Panc1 (cell line): ENCODE data around the gene FAM222B. TPM values are rescaled to one million over a fixed set of nuclear protein-coding genes. Genes with fewer than 3 reads are reported as not detected.
"Not testable (repeated sequence)": the region's sequence is repeated elsewhere in the genome, so short reads cannot be mapped to it uniquely, and the experiment has no call there.

Experiments
- ATAC-seq: fragments of 200-7000 bp; cut with Tn5 transposase; 2 replicates; pipeline ENCODE4 v1.9.1; 2020; ENCODE audit warnings: mild to moderate bottlenecking, moderate library complexity
- BruUV-seq: library from RNA; stranded (reverse); fragments of 400-500 nt; replicated peaks from 2 replicates; lab custom pipeline; 2021; lab: Mats Ljungman, UMichigan
- CTCF ChIA-PET: fragments of 300-600 bp; sonication (Branson Sonifier 250); formaldehyde crosslinking; loops from one replicate; lab custom pipeline; 2022; ENCODE audit warnings: antibody characterized with exemption; lab: Charles Lee
- POLR2A ChIA-PET: fragments of 300-600 bp; sonication (Branson Sonifier 250); formaldehyde crosslinking; loops from one replicate; lab custom pipeline; 2022; ENCODE audit warnings: antibody characterized with exemption; lab: Charles Lee
- DNase-seq: peaks from one replicate; pipeline ENCODE4 v3.0.0-alpha.2; 2010; ENCODE audit warnings: low read depth, low spot score
- H3K27ac ChIP-seq: 2 replicates; pipeline ENCODE4 v1.5.1; 2011; ENCODE audit warnings: mild to moderate bottlenecking, low read length, inconsistent platforms
- H3K27me3 ChIP-seq: fragments of 200-500 bp; sonication (Bioruptor generic); 2 replicates; pipeline ENCODE4 v1.6.0; 2014; ENCODE audit warnings: low read length, inconsistent platforms; ENCODE audit not compliant: control insufficient read depth, insufficient read depth
- H3K36me3 ChIP-seq: fragments of 200-500 bp; sonication (Bioruptor generic); 2 replicates; pipeline ENCODE4 v1.5.1; 2014; ENCODE audit warnings: inconsistent platforms, mild to moderate bottlenecking, low read length, moderate library complexity; ENCODE audit not compliant: control insufficient read depth, insufficient read depth
- H3K4me1 ChIP-seq: 2 replicates; pipeline ENCODE4 v1.5.1; 2011; ENCODE audit warnings: inconsistent platforms, mild to moderate bottlenecking, low read length, moderate library complexity; ENCODE audit not compliant: control insufficient read depth, insufficient read depth
- H3K4me3 ChIP-seq, 2 experiments: 2 replicates each; pipeline ENCODE4 v1.5.1; 2011 to 2012; ENCODE audit warnings: low read depth in 2 of 2, low read length in 2 of 2, mild to moderate bottlenecking in 2 of 2, inconsistent platforms in 1 of 2, moderate library complexity in 1 of 2
- H3K9me3 ChIP-seq: fragments of 200-500 bp; sonication (Bioruptor generic); 2 replicates; pipeline ENCODE4 v1.5.1; 2014; ENCODE audit warnings: low read depth, mild to moderate bottlenecking, inconsistent platforms, low read length, moderate library complexity; ENCODE audit not compliant: control insufficient read depth, insufficient read depth
- POLR2AphosphoS5 ChIP-seq: IDR thresholded peaks from 2 replicates; pipeline ENCODE4 v1.6.1; 2012; ENCODE audit warnings: mild to moderate bottlenecking, low read depth, low read length, moderate library complexity
- SIN3A ChIP-seq: IDR thresholded peaks from 2 replicates; pipeline ENCODE4 v1.6.1; 2012; ENCODE audit warnings: low read depth, mild to moderate bottlenecking, low read length, moderate library complexity, borderline replicate concordance; ENCODE audit not compliant: insufficient read depth
- TCF7L2 ChIP-seq: IDR thresholded peaks from 2 replicates; pipeline ENCODE4 v1.6.1; 2011; ENCODE audit warnings: mild to moderate bottlenecking, low read depth, low read length, inconsistent platforms
- in situ Hi-C: cut with HindIII; loops from 2 replicates; pipeline ENCODE4 v1.10.0; 2016; ENCODE audit warnings: low sequenced_read_pairs, low pct_unique_long_range_greater_than_20kb
- intact Hi-C: fragments of 100-400 bp; cut with micrococcal nuclease; formaldehyde crosslinking; loops from one replicate; pipeline ENCODE4 v1.10.0; 2022; ENCODE audit not compliant: unreplicated experiment
- total RNA-seq: library from RNA; stranded (reverse); gene quantifications from one replicate; pipeline ENCODE4 v1.2.1, GENCODE V29; 2021; ENCODE audit not compliant: unreplicated experiment
- TF ChIP-seq, protein P1 (sequence below): fragments of 450-650 bp; IDR thresholded peaks from 2 replicates; pipeline ENCODE4 v1.5.1; 2017; ENCODE audit warnings: mild to moderate bottlenecking
- TF ChIP-seq, protein P2 (sequence below), 2 experiments: IDR thresholded peaks; 2 replicates each; pipeline ENCODE4 v1.6.1; 2011 to 2012; ENCODE audit warnings: low read depth in 2 of 2, control low read depth in 1 of 2, low read length in 1 of 2, mild to moderate bottlenecking in 1 of 2, moderate library complexity in 1 of 2; ENCODE audit not compliant: insufficient read depth in 1 of 2

Gene FAM222B
- total RNA-seq, 1 experiment from 2014 or later = 38.5 TPM

DNA sequence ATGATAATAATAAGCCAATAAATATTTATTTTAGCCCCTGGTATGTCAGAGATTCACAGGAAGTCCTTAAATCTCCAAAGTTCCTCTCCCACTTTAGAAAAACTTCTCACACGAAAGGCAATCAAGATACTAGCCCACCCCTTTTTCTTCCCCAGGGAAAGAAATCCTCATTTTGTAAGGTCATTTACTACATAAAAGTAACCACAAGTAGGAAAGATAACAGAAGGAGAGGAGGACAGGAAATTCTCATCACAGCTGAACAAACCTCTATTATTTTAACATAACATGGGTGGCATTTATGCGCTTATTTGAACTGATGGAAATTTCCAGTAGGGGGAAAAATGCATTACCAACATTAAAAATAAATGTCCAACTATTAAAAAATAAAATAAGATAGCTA is 3.4 kb downstream of the FAM222B start:
- peaks cover 5% of the 10 kb centered on the region; the same call in 1 of the 2 replicates for H3K4me1 ChIP-seq
- ChIA-PET POLR2A (no interaction called here), CTCF (no interaction called here)
- H3K36me3 ChIP-seq = no peaks in the 10 kb centered on the region; the same call in 1 of the 2 replicates
- no peak overlapping the region for H3K27ac ChIP-seq
- in situ Hi-C loops = no loop called here
- DNase-seq (no peak), ATAC-seq (no peak)
- TF ChIP-seq, protein P1, sequence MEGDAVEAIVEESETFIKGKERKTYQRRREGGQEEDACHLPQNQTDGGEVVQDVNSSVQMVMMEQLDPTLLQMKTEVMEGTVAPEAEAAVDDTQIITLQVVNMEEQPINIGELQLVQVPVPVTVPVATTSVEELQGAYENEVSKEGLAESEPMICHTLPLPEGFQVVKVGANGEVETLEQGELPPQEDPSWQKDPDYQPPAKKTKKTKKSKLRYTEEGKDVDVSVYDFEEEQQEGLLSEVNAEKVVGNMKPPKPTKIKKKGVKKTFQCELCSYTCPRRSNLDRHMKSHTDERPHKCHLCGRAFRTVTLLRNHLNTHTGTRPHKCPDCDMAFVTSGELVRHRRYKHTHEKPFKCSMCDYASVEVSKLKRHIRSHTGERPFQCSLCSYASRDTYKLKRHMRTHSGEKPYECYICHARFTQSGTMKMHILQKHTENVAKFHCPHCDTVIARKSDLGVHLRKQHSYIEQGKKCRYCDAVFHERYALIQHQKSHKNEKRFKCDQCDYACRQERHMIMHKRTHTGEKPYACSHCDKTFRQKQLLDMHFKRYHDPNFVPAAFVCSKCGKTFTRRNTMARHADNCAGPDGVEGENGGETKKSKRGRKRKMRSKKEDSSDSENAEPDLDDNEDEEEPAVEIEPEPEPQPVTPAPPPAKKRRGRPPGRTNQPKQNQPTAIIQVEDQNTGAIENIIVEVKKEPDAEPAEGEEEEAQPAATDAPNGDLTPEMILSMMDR = no peak
- TF ChIP-seq SIN3A (no peak), TCF7L2 (no peak), POLR2AphosphoS5 (no peak)
- TF ChIP-seq, protein P2, sequence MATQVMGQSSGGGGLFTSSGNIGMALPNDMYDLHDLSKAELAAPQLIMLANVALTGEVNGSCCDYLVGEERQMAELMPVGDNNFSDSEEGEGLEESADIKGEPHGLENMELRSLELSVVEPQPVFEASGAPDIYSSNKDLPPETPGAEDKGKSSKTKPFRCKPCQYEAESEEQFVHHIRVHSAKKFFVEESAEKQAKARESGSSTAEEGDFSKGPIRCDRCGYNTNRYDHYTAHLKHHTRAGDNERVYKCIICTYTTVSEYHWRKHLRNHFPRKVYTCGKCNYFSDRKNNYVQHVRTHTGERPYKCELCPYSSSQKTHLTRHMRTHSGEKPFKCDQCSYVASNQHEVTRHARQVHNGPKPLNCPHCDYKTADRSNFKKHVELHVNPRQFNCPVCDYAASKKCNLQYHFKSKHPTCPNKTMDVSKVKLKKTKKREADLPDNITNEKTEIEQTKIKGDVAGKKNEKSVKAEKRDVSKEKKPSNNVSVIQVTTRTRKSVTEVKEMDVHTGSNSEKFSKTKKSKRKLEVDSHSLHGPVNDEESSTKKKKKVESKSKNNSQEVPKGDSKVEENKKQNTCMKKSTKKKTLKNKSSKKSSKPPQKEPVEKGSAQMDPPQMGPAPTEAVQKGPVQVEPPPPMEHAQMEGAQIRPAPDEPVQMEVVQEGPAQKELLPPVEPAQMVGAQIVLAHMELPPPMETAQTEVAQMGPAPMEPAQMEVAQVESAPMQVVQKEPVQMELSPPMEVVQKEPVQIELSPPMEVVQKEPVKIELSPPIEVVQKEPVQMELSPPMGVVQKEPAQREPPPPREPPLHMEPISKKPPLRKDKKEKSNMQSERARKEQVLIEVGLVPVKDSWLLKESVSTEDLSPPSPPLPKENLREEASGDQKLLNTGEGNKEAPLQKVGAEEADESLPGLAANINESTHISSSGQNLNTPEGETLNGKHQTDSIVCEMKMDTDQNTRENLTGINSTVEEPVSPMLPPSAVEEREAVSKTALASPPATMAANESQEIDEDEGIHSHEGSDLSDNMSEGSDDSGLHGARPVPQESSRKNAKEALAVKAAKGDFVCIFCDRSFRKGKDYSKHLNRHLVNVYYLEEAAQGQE (IDR thresholded peaks at IDR 0.05; ENCODE audit: insufficient read depth in 1 of 2, low read depth in 2 of 2, low read length in 1 of 2) = no peak
- intact Hi-C loops = no loop called here
- H3K27me3 ChIP-seq = no peaks in the 10 kb centered on the region
- no peak overlapping the region for H3K4me3 ChIP-seq
- no TSS peak for BruUV-seq
- no peaks in the 10 kb centered on the region for H3K9me3 ChIP-seq

DNA sequence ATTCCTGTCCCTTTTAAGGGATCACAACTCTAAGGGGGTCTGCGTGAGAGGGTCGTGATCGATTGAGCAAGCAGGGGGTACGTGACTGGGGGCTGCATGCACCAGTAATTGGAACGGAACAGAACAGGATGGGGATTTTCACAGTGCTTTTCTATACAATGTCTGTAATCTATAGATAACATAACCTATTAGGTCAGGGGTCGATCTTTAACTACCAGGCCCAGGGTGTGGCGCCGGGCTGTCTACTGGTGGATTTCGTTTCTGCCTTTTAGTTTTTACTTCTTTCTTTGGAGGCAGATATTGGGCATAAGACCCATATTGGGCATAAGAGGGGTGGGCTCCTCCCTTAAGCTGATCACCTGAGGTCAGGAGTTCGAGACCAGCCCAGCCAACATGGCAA is 6.0 kb downstream of the FAM222B start:
- H3K27me3 ChIP-seq, DNase-seq, BruUV-seq, H3K4me1 ChIP-seq, intact Hi-C loops, H3K27ac ChIP-seq, CTCF ChIA-PET, POLR2A ChIA-PET, H3K9me3 ChIP-seq, H3K36me3 ChIP-seq, in situ Hi-C loops, ATAC-seq, H3K4me3 ChIP-seq: not testable (repeated sequence)

DNA sequence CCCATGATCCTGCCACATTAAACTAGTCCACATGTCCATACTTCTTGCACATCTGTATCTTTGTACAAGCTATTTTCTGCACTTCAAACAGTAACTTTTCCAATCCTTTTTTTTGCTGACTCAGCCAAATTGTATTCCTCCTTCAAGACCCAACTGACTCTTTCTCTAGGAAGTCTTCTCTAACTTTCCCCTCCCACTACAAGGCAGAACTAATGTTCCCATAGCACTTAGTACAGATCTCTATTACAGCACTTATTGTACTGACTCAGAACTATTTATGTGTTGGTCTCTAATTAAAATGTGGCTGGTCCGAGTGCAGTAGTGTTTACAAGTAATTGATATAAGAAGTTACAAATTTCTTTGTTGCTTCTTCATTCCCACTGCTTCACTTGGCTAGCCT is 8.2 kb downstream of the FAM222B start:
- no TSS peak for BruUV-seq
- in situ Hi-C loops = no loop called here
- TF ChIP-seq TCF7L2 = no peak
- TF ChIP-seq, protein P2 (IDR thresholded peaks at IDR 0.05; ENCODE audit: insufficient read depth in 1 of 2, low read depth in 2 of 2, low read length in 1 of 2) = no peak
- TF ChIP-seq POLR2AphosphoS5 = no peak
- TF ChIP-seq SIN3A = no peak
- TF ChIP-seq, protein P1 = no peak
- intact Hi-C loops = no loop called here
- CTCF ChIA-PET = no interaction called here
- Histone ChIP-seq H3K9me3 (no peaks in the 10 kb centered on the region), H3K4me1 (no peaks in the 10 kb centered on the region), H3K27me3 (no peaks in the 10 kb centered on the region), H3K36me3 (no peaks in the 10 kb centered on the region), H3K4me3 (no peak overlapping the region), H3K27ac (no peak overlapping the region)
- POLR2A ChIA-PET = interaction anchor here (0.7 kb wide), 1 partner anchor 11 kb away, joined by 6 read pairs; no protein-coding TSS in a partner anchor
- DNase-seq (no peak), ATAC-seq (no peak)
